KMS-11 (cell line): ENCODE measurements around the gene CSF2.

ENCODE experiments used
- H2AFZ ChIP-seq: fragments of 200-600 bp; sonication (generic); 2 replicates; pipeline ENCODE4 v1.6.1; 2016; ENCODE audit warnings: antibody characterized with exemption, mixed run types, low read depth
- H3K27ac ChIP-seq: fragments of 200-600 bp; sonication (generic); 2 replicates; pipeline ENCODE4 v1.6.1; 2016; ENCODE audit warnings: mild to moderate bottlenecking, mixed run types
- H3K27me3 ChIP-seq: fragments of 200-600 bp; sonication (generic); 2 replicates; pipeline ENCODE4 v1.6.1; 2017; ENCODE audit warnings: mild to moderate bottlenecking, low read depth, mixed run types, moderate library complexity; ENCODE audit not compliant: insufficient read depth
- H3K36me3 ChIP-seq: fragments of 200-600 bp; sonication (generic); 2 replicates; pipeline ENCODE4 v1.6.1; 2017; ENCODE audit warnings: mild to moderate bottlenecking, mixed run types; ENCODE audit not compliant: insufficient read depth
- H3K4me1 ChIP-seq: fragments of 200-600 bp; sonication (generic); 2 replicates; pipeline ENCODE4 v1.6.1; 2016; ENCODE audit warnings: mild to moderate bottlenecking, low read depth, mixed run types; ENCODE audit not compliant: poor library complexity, severe bottlenecking
- H3K4me2 ChIP-seq: fragments of 200-600 bp; sonication (generic); 2 replicates; pipeline ENCODE4 v1.7.0; 2016; ENCODE audit warnings: mild to moderate bottlenecking, mixed run types
- H3K4me3 ChIP-seq: fragments of 200-600 bp; sonication (generic); IDR thresholded peaks from 2 replicates; pipeline ENCODE4 v1.6.1; 2017; ENCODE audit warnings: low read depth, low read length, mixed read lengths; ENCODE audit not compliant: insufficient read depth
- H3K79me2 ChIP-seq: fragments of 200-600 bp; sonication (generic); 2 replicates; pipeline ENCODE4 v1.6.1; 2016; ENCODE audit warnings: low read depth, mixed run types; ENCODE audit not compliant: insufficient read depth
- H3K9ac ChIP-seq: fragments of 200-600 bp; sonication (generic); 2 replicates; pipeline ENCODE4 v1.6.1; 2016; ENCODE audit warnings: mild to moderate bottlenecking, mixed run types
- H4K20me1 ChIP-seq: fragments of 200-600 bp; sonication (generic); 2 replicates; pipeline ENCODE4 v1.6.1; 2016; ENCODE audit warnings: mild to moderate bottlenecking, mixed run types; ENCODE audit not compliant: insufficient read depth
- TF ChIP-seq, protein P1 (sequence below): fragments of 200-600 bp; sonication (generic); conservative IDR thresholded peaks from 2 replicates; pipeline ENCODE4 v1.6.1; 2017; ENCODE audit warnings: low read depth, mild to moderate bottlenecking, antibody characterized with exemption, low read length, moderate library complexity, mixed read lengths

CSF2 gene

DNA sequence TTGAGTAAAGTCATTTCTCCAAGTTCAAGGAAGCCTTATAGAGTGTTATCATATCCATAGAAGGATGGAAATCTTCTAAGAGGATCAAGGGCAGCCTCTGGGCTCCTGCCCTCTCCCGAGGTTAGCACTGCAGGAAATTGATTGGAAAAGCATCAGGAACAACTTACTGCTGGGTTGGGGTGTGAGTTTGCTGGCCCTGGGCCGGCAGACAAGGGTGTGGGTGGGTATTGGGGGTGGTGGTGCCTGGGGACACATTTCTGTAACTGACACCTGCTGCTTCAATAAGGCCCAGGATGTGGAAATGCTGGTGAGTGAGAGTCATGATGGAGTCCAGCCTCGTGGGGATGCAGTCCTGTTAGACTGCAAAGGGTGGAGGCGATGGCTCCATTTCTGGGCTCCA, 5.5 kb downstream of the CSF2 start:
- Histone ChIP-seq H3K4me1 (peaks cover 29% of the 10 kb centered on the region), H3K27me3 (no peaks in the 10 kb centered on the region), H2AFZ (no peak overlapping the region), H3K4me3 (no peak overlapping the region), H3K79me2 (no peaks in the 10 kb centered on the region), H3K9ac (no peak overlapping the region), H3K4me2 (no peak overlapping the region), H3K36me3 (no peaks in the 10 kb centered on the region), H3K27ac (no peak overlapping the region), H4K20me1 (no peaks in the 10 kb centered on the region)
- TF ChIP-seq, protein P1, sequence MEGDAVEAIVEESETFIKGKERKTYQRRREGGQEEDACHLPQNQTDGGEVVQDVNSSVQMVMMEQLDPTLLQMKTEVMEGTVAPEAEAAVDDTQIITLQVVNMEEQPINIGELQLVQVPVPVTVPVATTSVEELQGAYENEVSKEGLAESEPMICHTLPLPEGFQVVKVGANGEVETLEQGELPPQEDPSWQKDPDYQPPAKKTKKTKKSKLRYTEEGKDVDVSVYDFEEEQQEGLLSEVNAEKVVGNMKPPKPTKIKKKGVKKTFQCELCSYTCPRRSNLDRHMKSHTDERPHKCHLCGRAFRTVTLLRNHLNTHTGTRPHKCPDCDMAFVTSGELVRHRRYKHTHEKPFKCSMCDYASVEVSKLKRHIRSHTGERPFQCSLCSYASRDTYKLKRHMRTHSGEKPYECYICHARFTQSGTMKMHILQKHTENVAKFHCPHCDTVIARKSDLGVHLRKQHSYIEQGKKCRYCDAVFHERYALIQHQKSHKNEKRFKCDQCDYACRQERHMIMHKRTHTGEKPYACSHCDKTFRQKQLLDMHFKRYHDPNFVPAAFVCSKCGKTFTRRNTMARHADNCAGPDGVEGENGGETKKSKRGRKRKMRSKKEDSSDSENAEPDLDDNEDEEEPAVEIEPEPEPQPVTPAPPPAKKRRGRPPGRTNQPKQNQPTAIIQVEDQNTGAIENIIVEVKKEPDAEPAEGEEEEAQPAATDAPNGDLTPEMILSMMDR = no peak

DNA sequence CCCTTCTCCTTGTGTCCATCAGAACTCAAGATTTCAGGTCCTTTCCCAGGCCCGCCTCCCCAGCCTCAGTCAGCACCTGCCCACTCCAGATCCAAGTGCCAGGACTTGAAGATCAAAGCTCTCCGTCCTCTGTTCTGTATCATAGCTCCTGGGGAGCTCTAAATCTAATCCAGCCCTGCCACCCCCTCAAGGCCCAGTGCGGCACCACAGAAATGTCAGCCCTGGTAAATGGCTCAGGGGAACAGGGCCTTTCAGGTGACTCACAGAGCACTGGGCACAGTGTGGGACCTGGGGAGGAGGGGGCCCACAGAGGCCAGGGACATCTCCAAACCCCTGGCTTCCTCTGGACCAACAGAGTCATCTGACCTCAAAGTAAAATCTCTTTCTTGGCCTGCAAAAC, 6.0 kb downstream of the CSF2 start:
- H3K36me3 ChIP-seq = no peaks in the 10 kb centered on the region
- H4K20me1 ChIP-seq = no peaks in the 10 kb centered on the region
- H2AFZ ChIP-seq = no peak overlapping the region
- peaks cover 34% of the 10 kb centered on the region for H3K4me1 ChIP-seq
- no peaks in the 10 kb centered on the region for H3K79me2 ChIP-seq
- no peak overlapping the region for H3K9ac ChIP-seq
- H3K4me2 ChIP-seq = no peak overlapping the region
- no peaks in the 10 kb centered on the region for H3K27me3 ChIP-seq
- H3K27ac ChIP-seq = no peak overlapping the region
- H3K4me3 ChIP-seq = no peak overlapping the region
- TF ChIP-seq, protein P1 = no peak

DNA sequence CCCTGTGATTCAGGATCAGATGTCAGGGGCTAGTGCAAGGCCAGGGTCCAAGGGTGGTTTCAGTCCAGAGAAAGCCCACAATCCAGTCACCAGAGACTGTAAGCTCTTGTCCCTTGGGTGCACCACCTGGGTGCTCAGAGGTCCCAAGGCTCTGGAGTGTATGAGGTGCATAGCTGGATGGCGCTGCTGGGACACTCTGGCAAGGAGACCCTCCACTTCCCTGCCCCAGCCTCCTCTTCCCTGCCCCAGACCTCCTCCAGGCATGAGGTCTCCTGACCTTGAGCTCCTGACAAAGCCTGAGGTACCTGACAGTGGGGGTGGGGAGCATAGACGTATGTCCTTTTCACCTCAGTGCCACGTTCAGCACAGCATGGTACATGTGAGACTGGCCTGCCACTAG, 7.0 kb downstream of the CSF2 start:
- Histone ChIP-seq H3K79me2 (no peaks in the 10 kb centered on the region), H3K4me2 (no peak overlapping the region), H3K4me1 (peaks cover 38% of the 10 kb centered on the region), H3K9ac (no peak overlapping the region), H3K27me3 (no peaks in the 10 kb centered on the region), H3K27ac (no peak overlapping the region), H2AFZ (no peak overlapping the region), H3K36me3 (no peaks in the 10 kb centered on the region), H3K4me3 (no peak overlapping the region), H4K20me1 (no peaks in the 10 kb centered on the region)
- TF ChIP-seq, protein P1 = no peak

DNA sequence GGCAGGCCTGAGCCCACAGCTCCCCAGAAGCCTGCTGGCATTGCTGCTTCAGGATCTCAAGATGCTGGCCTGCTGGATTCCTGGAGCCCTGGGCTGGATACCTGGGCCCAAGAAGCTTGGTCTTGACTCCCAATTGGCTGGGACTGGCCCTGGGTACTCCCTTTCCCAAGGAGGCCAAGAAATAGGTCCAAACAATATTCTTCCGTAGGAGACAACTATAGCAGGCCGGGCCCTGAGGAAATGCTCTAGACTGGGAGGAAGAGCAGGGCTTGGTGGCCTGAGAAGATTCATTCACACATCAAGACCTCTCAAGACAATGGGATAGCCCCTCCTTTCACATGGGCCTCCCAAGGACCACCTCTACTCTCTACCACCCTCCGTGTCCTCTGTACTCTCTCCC, 7.9 kb downstream of the CSF2 start:
- H3K4me1 ChIP-seq = peaks cover 43% of the 10 kb centered on the region

More for the DNA sequence above, 7.9 kb downstream of the CSF2 start:
- no peak overlapping the region for H3K4me2 ChIP-seq
- no peaks in the 10 kb centered on the region for H3K36me3 ChIP-seq
- no peak overlapping the region for H3K4me3 ChIP-seq
- H3K27ac ChIP-seq = no peak overlapping the region
- no peak overlapping the region for H2AFZ ChIP-seq
- H4K20me1 ChIP-seq = no peaks in the 10 kb centered on the region
- no peaks in the 10 kb centered on the region for H3K27me3 ChIP-seq
- TF ChIP-seq, protein P1 = no peak
- no peaks in the 10 kb centered on the region for H3K79me2 ChIP-seq
- no peak overlapping the region for H3K9ac ChIP-seq
